GM19324 (cell line): Measurements from ENCODE around the gene EXOSC5.
"Not testable (repeated sequence)": the region's sequence is repeated elsewhere in the genome, so short reads cannot be mapped to it uniquely, and the experiment has no call there.

Experiments used
- ATAC-seq: cut with Tn5 transposase; IDR thresholded peaks from one replicate; pipeline ENCODE4 v1.9.1; 2021; ENCODE audit warnings: mild to moderate bottlenecking, moderate library complexity; ENCODE audit not compliant: unreplicated experiment, low FRiP score

EXOSC5 gene

GRCh38 chr19:41372501-41372900 lies 24.7 kb downstream of the EXOSC5 start:
- no peak for ATAC-seq

- ATAC-seq, result no peak
Measured at GRCh38 chr19:41371541-41371940, 25.6 kb downstream of the EXOSC5 start.

- not testable (repeated sequence) for ATAC-seq
Measured at GRCh38 chr19:41371119-41371518, 26.0 kb downstream of the EXOSC5 start.

- ATAC-seq, result no peak
Measured at GRCh38 chr19:41369769-41370168, 27.4 kb downstream of the EXOSC5 start.

GRCh38 chr19:41367848-41368301 lies 29.3 kb downstream of the EXOSC5 start:
- no peak for ATAC-seq

GRCh38 chr19:41366089-41366488 lies 31.1 kb downstream of the EXOSC5 start:
- no peak for ATAC-seq

GRCh38 chr19:41364524-41365391 lies 32.4 kb downstream of the EXOSC5 start:
- no peak for ATAC-seq

- peak; percentile 91 for ATAC-seq
Measured at GRCh38 chr19:41363753-41364523, 33.2 kb downstream of the EXOSC5 start, which contains the start of gene B9D2. Gene B9D2, minus strand, starts transcription at chr19:41364149. Its CDS starts 630 bp downstream, at chr19:41363519.

- ATAC-seq, result peak; percentile 2
Measured at GRCh38 chr19:41363371-41363752, 33.8 kb downstream of the EXOSC5 start.

- ATAC-seq, result no peak
Measured at GRCh38 chr19:41362143-41362847, 34.9 kb downstream of the EXOSC5 start.

GRCh38 chr19:41359741-41360140 lies 37.4 kb downstream of the EXOSC5 start:
- no peak for ATAC-seq

GRCh38 chr19:41357746-41358145 lies 39.4 kb downstream of the EXOSC5 start:
- ATAC-seq, result no peak

- no peak for ATAC-seq
Measured at GRCh38 chr19:41356984-41357739, 40.0 kb downstream of the EXOSC5 start.

- no peak for ATAC-seq
Measured at GRCh38 chr19:41355802-41356201, 41.4 kb downstream of the EXOSC5 start.

GRCh38 chr19:41355035-41355434 lies 42.1 kb downstream of the EXOSC5 start:
- ATAC-seq, result no peak

- no peak for ATAC-seq
Measured at GRCh38 chr19:41354343-41354953, 42.7 kb downstream of the EXOSC5 start.

GRCh38 chr19:41353466-41354342 lies 43.5 kb downstream of the EXOSC5 start, which contains the start of gene TGFB1:
Gene TGFB1, minus strand, starts transcription at chr19:41353922. Its CDS starts 878 bp downstream, at chr19:41353044.
- ATAC-seq, result peak; percentile 62

GRCh38 chr19:41352609-41353465 lies 44.3 kb downstream of the EXOSC5 start:
- no peak for ATAC-seq
